Esophagus squamous epithelium (tissue), 4 donors: Measurements from ENCODE around the gene XCR1.

Experiments
- POLR2A ChIP-seq, 4 donors: fragments of 450-650 bp; IDR thresholded peaks; one replicate each; pipeline ENCODE4 v1.6.1; 2017; ENCODE audit warnings: antibody characterized with exemption in 4 of 4, mild to moderate bottlenecking in 4 of 4, moderate library complexity in 3 of 4
- TF ChIP-seq, protein P1 (sequence below), 6 experiments: fragments of 450-650 bp in 4 of 6; fragments of 200-600 bp in 2 of 6; sonication (generic) in 2 of 6; IDR thresholded peaks; one replicate each; pipeline ENCODE4 v1.5.1; 2016 to 2019; ENCODE audit warnings: antibody characterized with exemption in 6 of 6, mild to moderate bottlenecking in 4 of 6, moderate library complexity in 4 of 6

DNA sequence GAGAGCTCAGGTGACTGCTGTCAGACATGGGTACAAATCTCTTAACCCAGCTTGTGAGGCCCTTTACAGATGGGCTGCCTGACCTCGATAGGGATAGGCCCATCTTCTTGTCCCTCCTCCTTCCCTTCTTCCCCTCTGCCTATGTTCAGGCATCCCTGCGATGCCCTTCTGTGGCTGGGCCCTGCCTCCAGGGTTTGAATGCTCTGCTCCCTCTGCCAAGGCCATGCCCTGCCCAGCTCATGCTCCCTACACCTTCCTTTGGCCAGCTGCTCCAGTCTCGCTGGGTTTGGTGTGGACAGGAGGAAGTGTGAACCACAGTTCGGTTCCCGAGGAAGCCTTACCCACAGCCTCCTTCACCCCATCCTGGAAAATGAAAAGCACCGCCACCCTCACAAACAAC, 35.9 kb downstream of the XCR1 start:
- no peak for TF ChIP-seq POLR2A (IDR thresholded peaks at IDR 0.05)
- TF ChIP-seq, protein P1, sequence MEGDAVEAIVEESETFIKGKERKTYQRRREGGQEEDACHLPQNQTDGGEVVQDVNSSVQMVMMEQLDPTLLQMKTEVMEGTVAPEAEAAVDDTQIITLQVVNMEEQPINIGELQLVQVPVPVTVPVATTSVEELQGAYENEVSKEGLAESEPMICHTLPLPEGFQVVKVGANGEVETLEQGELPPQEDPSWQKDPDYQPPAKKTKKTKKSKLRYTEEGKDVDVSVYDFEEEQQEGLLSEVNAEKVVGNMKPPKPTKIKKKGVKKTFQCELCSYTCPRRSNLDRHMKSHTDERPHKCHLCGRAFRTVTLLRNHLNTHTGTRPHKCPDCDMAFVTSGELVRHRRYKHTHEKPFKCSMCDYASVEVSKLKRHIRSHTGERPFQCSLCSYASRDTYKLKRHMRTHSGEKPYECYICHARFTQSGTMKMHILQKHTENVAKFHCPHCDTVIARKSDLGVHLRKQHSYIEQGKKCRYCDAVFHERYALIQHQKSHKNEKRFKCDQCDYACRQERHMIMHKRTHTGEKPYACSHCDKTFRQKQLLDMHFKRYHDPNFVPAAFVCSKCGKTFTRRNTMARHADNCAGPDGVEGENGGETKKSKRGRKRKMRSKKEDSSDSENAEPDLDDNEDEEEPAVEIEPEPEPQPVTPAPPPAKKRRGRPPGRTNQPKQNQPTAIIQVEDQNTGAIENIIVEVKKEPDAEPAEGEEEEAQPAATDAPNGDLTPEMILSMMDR (IDR thresholded peaks at IDR 0.05), result no peak
